Astrocyte of the hippocampus (primary cell): ENCODE measurements around the gene ZCWPW1.
A peak's percentile ranks its signal among the peaks of the same experiment; 100 is the strongest.
"Not testable (repeated sequence)": the region's sequence is repeated elsewhere in the genome, so short reads cannot be mapped to it uniquely, and the experiment has no call there.

Source experiments
- DNase-seq: peaks from one replicate; pipeline ENCODE4 v3.0.0; 2011; ENCODE audit warnings: low read depth, low spot score

Gene ZCWPW1

DNA sequence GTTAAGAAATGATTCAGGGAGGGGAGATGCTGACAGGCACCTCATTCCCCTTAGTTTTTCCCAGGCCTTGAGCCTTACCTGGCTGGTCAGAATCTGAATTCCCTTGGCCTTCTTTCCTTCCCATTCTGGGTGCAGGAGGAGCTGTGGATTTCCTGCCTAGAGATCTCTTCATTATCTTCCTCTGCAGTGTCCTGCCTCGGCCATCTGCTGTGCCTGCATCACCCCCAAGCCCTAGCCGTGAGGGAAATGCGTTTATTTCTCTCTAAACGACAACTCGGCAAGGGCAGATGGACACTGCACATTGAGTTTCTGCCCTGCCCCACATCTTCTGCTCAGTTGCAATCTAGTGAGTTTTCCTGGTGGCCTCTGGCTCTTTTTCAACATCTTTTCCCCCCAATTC lies 26.7 kb downstream of the ZCWPW1 start:
- no peak for DNase-seq

- peak; percentile 13 for DNase-seq
These were observed 27.8 kb downstream of the ZCWPW1 start for GRCh38 chr7:100400656-100401055.

DNA sequence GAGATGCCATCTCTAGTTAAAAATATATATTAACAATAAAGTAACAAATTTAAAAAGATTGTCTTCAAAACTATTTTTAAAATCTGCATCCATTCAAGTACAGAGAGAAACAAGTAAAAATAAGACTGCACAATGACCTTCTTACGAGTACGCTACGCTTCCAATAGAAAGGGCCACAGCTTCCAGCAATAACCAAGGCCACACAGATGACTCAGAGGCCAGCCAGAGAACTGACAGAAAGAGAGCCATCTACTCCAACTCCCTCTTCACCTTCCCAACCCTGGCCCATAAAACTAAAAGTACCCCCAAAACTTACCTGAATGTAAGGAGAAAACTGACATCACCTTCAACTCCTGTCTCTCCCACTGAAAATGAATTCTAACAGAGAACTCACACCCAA lies 28.5 kb downstream of the ZCWPW1 start:
- no peak for DNase-seq

DNA sequence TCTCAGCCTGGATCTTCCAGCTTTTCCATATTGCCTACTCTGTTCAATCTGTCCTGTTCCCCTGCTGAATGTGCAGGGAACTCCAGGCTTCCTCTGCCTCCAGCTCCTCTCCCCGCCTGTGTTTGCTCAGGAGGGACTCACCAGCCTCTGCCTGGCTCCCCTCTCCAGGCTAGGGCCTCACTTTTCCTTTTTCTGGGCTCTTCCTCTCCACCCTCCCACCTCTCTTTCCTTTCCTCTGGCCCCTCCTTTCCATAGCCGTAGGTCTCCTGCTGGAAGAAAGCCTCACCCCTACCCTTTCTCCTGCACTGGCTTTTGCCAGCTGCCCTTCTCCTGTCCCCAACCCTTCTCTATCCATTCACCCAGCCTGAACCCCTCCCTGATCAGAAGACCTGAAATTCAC lies 30.3 kb downstream of the ZCWPW1 start:
- no peak for DNase-seq

- DNase-seq: no peak
These were observed 31.0 kb downstream of the ZCWPW1 start for GRCh38 chr7:100397315-100398081.

- no peak for DNase-seq
These were observed 32.0 kb downstream of the ZCWPW1 start for GRCh38 chr7:100396421-100396982.

- DNase-seq: no peak
These were observed 34.4 kb downstream of the ZCWPW1 start for GRCh38 chr7:100394077-100394476.

DNA sequence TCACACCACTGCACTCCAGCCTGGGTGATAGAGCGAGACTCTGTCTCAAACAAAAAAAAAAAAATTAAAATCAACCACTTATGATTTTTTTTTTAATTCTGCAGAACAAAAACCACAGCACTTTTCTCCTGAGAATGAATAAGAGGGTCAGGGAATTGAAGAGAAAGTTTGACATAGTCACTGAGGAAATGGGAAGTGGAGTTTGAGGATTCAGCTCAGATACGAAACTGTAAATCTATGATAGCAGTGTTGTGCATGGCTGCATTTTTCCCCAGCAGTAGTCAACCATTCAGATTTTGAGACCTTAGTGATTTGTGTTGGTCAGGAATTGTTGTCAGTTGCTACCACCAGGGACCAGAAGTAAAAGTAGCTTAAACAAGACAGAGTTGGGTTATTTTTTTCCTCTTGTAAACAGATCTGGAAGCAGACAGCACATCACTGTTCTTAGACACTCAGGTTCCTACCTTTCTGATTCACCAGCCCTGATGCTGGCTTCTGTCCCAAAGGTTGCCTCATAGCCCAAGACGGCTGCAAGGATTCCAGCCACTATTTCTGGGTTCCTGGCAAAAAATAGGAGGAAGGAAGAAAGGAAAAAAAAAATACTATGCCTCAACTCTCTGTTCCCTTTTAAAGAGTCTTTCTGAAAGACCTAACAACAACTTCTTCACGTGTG lies 35.1 kb downstream of the ZCWPW1 start:
- DNase-seq: no peak

- DNase-seq: no peak
These were observed 38.1 kb downstream of the ZCWPW1 start for GRCh38 chr7:100390286-100391009.

DNA sequence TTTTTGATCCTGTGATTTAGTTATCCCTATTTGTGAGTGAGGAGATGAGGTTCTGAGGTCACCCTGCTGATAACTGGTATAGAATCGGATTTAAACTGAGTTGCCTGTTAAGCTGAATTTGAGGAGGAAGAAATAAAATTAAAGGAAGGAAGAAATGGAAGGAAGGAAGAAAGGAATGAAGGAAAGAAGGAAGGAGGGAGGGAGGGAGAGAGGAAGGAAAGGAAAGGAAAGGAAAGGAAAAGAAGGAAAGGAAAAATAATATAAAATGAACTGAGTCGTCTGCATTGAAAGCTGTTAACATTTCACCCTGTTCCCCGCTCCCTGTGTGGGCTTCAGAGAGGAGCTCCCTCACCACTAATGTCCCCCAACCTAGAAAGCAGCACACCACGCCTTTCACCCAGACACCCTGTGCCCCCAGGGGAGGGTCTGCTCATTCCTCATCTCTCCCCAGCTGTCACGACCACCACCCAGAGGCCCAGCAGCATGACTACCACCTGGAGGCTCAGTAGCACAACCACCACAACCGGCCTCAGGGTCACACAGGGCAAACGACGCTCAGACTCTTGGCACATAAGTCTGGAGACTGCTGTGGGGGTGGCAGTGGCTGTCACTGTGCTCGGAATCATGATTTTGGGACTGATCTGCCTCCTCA lies 38.9 kb downstream of the ZCWPW1 start:
- no peak for DNase-seq

GRCh38 chr7:100387695-100388094 lies 40.8 kb downstream of the ZCWPW1 start:
- no peak for DNase-seq

DNA sequence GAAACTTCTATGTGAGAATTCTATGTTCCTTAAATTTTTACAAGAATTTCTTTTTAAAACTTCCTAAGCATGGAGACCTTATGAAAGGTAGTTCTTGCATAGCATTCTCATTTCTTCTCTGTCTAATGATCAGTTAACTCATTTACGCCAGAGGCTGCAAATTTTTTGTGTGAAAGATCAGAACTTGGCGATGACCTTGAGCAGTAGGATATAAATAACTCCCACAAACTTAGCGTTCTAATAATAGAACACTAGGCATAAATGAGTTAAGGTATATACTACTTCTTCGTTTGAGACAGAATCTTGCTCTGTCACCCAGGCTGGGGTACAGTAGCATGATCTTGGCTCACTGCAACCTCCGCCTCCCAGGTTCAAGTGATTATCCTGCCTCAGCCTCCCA lies 41.6 kb downstream of the ZCWPW1 start:
- DNase-seq: no peak

DNA sequence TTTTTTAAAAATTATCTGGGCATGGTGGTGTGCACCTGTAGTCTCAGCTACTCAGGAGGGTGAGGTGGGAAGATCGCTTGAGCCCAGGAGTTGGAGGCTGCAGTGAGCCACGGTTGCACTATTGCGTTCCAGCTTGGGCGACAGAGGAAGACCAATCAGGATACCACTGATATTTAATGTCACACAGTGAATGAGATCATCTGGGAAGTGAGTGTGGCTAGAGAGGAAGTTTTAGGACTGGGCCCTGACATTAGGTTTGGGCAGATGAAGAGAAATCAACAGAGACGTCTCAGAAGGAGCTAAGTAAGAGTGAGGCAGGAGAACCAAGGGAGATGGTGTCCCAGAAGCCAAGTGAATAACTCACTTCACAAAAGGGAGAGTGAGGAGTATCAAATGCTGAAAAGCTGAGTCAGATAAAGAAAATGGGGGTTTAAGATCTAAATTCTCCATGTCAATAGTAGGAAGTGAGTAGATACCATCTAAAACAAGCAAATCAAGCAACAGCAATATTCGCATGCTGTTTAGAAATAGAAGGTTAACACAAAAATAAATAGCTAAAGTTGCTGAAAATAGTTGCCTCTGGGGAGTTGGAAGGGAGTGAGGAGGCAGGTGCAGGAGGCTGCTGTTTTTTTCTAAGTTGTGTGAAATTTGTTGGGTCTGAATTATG lies 43.7 kb downstream of the ZCWPW1 start:
- DNase-seq: no peak

DNA sequence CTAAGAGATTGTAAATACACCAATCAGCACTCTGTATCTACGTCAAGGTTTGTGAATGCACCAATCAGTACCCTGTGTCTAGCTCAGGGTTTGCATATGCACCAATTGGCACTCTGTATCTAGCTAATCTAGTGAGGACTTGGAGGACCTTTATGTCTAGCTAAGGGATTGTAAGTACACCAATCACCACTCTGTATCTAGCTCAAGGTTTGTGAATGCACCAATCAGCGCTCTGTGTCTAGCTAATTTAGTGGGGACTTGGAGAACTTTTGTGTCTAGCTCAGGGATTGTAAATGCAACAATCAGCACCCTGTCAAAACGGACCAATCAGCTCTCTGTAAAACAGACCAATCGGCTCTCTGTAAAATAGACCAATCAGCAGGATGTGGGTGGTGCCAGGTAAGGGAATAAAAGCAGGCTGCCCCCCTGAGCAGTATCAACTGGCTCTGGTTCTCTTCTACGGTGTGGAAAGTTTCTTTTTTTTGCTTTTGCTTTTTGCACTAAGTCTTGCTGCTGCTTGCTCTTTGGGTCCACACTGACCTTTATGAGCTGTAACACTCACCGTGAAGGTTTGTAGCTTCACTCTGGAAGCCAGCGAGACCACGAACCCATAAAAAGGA lies 46.2 kb downstream of the ZCWPW1 start:
- not testable (repeated sequence) for DNase-seq

DNA sequence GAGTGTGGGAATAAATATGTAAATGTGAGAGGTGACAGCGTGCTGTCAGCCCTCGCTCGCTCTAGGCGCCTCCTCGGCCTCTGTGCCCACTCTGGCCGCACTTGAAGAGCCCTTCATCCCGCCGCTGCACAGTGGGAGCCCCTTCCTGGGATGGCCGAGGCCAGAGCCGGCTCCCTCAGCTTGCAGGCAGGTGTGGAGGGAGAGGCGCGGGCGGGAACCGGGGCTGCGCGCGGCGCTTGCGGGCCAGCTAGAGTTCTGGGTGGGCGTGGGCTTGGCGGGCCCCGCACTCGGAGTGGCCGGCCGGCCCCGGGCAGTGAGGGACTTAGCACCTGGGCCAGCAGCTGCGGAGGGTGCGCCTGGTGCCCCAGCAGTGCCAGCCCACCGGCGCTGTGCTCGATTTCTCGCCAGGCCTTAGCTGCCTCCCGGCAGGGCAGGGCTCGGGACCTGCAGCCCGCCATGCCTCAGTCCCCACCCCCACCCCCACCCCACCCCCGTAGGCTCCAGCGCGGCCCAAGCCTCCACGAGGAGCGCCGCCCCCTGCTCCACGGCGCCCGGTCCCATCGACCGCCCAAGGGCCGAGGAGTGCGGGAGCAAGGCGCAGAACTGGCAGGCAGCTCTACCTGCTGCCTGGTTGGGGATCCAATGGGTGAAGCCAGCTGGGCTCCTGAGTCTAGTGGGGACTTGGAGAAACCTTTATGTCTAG lies 46.8 kb downstream of the ZCWPW1 start:
- DNase-seq: not testable (repeated sequence)

- no peak for DNase-seq
These were observed 48.3 kb downstream of the ZCWPW1 start for GRCh38 chr7:100380196-100380595.

GRCh38 chr7:100378114-100378755 lies 50.3 kb downstream of the ZCWPW1 start:
- no peak for DNase-seq

DNA sequence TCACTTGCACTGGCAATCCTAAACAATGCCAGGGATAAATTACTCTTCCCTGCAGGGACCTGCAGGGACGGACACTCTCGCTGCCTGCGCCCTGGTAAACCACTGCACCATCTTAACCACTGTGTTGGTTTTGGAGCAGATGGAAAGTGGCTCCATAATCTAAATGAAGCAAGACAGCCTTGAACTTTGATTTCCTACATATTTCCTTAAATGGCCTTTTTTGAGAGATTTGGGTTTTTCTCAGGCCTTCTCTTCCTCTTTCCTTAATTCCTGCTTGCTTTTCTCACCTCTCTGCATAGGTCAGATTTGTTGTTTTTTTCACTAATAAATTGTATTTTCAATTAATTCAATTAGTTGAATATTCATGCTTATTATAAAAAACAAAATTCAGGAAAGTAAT lies 52.4 kb downstream of the ZCWPW1 start:
- DNase-seq: no peak

DNA sequence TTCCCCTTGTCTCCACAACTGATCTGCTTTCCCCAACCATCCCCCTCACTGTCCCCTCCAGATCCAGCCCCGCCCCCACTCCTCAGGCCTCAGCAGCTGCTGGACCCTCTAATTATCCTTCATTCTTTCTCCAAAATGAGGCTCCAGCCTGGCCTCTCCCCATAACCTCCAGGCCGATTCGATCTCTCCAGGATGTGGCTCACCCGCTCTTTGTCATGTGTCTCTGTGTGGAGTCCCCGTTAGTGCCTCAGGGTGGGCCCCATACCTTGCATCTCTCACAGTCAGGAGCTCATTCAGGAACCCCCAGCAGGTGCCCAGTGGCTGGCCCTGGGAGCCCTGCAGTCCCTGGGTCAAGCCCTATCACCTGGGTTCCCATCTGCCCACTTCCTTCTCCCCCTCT lies 53.9 kb downstream of the ZCWPW1 start:
- DNase-seq: no peak
